HT-29 (cell line): ENCODE data around the gene ECT2. TPM values are rescaled to one million over a fixed set of nuclear protein-coding genes. Genes with fewer than 3 reads are reported as not detected.
A peak's percentile ranks its signal among the peaks of the same experiment; 100 is the strongest.
"Not testable (repeated sequence)": the region's sequence is repeated elsewhere in the genome, so short reads cannot be mapped to it uniquely, and the experiment has no call there.

Source experiments
- DNase-seq: peaks from one replicate; pipeline ENCODE4 v3.0.0-alpha.2; 2015; ENCODE audit warnings: low spot score
- total RNA-seq: library from RNA; depleted of rRNA; stranded (reverse); fragments of >200 nt; shearing (Covaris generic); gene quantifications from 2 replicates; pipeline ENCODE4 v1.2.3, GENCODE V29; 2014; rRNA removed

Gene ECT2, protein sequence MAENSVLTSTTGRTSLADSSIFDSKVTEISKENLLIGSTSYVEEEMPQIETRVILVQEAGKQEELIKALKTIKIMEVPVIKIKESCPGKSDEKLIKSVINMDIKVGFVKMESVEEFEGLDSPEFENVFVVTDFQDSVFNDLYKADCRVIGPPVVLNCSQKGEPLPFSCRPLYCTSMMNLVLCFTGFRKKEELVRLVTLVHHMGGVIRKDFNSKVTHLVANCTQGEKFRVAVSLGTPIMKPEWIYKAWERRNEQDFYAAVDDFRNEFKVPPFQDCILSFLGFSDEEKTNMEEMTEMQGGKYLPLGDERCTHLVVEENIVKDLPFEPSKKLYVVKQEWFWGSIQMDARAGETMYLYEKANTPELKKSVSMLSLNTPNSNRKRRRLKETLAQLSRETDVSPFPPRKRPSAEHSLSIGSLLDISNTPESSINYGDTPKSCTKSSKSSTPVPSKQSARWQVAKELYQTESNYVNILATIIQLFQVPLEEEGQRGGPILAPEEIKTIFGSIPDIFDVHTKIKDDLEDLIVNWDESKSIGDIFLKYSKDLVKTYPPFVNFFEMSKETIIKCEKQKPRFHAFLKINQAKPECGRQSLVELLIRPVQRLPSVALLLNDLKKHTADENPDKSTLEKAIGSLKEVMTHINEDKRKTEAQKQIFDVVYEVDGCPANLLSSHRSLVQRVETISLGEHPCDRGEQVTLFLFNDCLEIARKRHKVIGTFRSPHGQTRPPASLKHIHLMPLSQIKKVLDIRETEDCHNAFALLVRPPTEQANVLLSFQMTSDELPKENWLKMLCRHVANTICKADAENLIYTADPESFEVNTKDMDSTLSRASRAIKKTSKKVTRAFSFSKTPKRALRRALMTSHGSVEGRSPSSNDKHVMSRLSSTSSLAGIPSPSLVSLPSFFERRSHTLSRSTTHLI
- 56.7 and 74.5 TPM in 2 replicates for total RNA-seq

DNA sequence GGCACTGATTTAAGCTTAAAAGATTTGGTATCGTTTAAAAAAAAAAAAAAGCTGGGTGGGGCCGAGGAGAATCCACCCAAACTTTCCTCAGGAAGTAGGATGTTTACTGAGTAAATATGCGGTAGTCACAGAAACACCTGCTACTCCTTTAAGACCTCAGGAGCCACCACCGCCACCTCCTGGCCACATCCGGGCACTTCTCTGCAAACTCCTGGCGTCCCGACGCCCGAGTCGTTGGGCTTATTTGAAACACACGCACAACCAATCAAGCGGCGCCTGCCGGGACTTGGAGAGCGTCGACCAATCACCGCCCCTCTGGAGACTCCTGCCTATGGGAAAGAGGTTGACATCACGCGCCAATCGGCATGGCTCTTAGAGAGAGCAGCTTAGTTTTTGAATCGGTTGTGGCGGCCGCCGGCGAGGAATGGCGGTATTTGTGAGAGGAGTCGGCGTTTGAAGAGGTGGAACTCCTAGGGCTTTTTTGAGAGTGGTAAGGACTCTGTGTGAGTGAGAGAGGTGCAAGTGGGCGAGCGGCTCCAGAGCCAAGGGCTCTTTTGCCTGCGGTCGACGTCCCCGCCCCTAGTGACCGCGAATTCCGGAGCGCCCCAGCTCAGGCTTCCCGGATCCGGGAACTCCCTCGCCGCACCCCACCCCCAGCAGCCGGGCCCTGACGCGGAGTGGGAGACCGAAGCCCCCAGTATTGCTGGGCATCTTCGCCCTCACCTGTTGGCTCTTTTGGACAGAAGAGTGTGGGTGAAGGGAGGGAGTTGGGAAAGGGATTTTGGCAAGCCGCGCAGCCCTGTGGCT, at the start of gene ECT2:
Gene ECT2 (plus strand): TSS at position 359 of the 807 bp plus-strand sequence. CDS start 3,805 bp downstream, outside the sequence.
- DNase-seq, result peak; percentile 100

DNA sequence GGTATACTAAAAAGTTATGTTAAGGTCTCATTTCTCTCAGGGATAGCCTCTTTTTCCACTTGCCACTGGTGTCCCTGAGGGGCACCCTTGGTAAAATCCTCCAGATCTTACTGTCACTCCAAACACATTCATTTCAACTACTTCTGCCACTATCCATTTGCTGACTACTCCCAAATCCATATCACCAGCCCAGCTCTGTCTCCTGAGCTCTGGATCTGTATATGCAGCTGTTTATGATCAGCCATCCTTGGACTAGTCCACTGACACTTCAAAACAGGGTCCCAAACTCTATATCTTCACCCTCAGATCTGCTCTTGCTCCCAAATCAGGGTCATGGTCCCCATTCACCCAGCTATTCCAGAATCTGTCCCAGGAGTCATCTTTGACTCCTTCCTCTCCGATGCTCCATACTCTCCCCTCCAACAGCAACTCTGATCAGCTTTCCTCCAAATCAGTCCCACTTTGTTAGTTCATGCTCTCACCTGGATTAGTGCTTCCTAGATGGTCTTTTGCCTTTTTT, 49.5 kb upstream of the ECT2 start:
- DNase-seq, result no peak

DNA sequence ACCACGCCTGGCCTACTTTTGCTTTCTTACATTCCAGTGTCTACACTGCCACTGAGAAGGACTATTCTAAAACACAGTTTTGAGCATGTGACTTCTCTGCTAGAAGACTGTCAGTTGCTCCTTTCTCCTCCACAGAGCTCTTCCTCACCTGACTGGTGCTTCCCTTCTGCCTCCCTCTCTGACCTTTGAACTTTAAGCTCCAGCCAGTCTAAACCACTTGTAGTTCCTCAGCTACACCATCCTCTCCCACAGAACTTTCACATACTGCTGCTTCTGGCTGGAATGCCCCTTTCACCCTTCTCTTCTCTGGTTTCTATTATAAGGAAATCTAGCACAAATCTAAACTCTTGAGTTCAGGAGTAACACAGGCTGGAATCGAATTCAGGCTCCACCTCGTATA, 48.8 kb upstream of the ECT2 start:
- no peak for DNase-seq

DNA sequence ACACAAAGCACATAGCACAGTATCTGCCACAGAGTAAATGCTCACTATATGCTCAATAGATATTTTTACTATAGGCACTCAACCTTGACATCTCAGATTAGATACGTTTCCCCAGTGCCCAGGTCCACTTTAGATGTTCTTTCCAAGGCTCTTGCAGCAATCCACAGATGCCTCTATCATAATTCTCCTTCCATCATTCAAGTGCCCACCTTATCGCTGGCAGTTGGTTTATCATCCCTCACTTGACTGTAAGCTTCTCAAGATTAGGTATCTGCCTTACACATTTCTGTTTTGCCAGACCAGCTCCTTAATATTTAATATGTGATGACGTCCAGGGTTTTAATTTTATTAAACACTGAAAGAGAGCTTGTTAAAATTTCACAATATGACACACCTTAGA, 48.3 kb upstream of the ECT2 start:
- DNase-seq, result no peak

DNA sequence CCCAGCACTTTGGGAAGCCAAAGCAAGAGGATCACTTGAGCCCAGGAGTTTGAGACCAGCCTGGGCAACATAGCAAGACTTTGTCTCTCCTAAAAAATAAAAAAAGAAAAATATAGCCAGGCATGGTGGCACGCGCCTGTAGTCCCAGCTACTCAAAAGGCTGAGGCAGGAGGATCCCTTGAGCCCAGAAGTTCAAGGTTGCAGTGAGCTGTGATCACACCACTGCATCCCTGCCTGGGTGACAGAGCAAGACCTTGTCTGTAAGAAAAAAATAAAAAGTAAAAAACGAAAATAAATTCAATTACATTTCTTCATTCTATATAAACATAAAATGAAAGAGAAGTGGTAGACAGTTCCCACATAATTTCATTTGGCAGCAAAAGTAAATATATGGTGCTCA, 47.8 kb upstream of the ECT2 start:
- not testable (repeated sequence) for DNase-seq

DNA sequence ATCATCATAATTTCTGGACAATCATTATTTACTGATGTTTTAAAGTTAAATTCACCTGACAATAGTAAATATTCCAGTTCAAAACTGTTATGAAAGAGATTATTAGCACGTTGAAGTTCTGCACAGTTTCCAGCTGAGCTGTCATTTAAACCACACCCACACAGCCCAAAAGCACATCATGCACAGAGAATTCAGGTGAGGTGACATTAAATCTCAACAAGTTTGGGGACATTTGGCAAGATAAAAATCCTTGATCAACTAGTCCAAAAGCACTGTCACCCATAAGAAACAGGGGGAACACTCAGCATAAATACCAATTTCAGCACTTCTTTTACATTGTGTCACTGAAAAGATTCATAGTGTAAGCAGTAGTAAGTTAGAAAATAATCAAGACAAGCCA, 46.5 kb upstream of the ECT2 start:
- no peak for DNase-seq

DNA sequence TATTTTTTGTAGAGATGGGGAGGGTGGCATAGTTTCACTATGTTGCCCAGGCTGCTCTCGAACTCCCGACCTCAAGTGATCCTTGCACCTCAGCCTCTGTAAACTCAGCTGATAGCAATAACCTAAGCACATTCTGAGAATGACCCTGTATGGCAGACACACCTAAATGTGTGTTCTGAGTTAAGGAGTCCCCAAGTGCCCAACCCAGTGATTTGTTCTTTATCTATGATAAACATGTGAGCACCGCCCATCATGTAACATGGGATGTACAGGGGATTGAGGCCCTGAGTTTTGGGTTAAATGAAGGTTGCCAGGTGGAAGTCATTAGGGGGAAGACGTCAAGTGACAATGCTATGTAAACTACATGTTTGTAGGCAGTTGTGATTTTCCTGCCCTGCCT, 45.4 kb upstream of the ECT2 start:
- DNase-seq, result no peak

DNA sequence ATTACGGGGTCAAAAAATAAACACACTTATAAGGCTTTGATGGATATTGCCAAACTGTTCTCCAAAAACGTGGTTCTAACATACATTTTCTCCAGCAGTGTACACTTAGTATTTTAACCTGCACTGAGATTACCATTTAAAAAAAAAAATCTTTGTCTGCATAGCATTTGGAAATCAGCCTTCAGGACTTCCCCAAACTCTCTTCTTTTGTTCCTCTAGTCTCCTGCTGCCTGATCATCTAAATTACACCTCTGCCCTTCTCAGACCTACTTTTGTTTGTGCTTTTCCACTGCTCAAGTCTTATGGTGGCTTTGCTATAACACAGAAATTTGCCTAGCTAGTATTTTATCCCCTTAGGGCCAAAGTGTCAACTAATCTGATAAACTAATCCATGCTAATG, 43.5 kb upstream of the ECT2 start:
- no peak for DNase-seq

DNA sequence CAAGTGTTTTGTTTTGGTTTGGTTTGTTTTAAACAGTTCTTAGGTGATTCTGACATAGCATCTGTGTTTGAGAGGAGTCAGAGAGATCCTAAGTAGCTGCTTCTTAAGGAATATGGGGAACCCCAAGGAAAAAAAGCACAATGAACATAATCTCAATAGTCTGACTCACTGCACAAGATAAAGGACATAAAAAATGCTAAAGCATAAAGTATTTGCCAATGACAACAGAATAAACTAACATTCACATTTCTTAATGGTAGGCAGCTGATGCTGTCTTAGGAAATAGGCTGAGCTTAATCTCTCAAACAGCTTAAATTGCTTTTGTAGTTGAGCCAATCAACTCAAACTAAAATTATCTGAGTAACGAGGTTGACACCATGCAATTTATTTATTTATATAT, 42.6 kb upstream of the ECT2 start:
- DNase-seq, result no peak

DNA sequence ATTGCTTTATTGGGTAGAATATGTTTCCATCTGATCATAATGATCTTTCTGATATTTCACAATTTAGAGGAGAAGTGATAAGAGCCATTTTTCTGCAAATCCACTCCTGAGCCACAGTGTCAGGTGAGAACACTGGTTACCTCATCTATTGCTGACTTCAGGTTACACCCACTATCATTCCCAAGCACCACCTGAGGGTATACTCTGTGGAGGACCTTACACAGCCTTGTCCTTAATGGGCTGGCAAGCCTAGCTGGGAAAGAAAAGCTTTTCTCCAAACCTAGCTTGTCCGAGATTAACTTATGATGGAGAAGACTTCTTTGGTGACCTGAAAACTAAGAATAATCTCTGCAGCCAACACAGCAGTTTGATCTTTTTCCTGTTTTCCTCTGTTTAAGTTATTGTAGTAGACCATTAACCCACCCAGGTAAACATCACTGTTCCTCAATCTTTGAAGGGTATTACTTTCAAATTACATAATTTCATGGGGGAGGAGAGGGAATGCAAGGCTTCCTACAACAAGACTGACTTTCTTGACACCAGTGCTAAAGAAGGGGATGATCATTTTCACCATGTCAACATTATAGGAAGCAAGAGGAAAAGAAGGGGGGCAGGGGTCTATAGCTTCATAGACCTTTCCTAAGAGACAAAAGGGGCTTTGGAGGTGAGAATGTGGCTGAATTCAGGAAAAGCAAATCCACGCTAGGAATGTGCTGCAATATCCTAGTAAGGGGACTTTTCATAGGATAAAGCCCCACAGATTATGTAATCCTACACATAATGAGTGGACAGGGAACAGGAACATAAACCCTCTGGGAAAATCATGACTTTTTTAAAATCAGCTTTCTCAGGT, 41.4 kb upstream of the ECT2 start:
- no peak for DNase-seq

DNA sequence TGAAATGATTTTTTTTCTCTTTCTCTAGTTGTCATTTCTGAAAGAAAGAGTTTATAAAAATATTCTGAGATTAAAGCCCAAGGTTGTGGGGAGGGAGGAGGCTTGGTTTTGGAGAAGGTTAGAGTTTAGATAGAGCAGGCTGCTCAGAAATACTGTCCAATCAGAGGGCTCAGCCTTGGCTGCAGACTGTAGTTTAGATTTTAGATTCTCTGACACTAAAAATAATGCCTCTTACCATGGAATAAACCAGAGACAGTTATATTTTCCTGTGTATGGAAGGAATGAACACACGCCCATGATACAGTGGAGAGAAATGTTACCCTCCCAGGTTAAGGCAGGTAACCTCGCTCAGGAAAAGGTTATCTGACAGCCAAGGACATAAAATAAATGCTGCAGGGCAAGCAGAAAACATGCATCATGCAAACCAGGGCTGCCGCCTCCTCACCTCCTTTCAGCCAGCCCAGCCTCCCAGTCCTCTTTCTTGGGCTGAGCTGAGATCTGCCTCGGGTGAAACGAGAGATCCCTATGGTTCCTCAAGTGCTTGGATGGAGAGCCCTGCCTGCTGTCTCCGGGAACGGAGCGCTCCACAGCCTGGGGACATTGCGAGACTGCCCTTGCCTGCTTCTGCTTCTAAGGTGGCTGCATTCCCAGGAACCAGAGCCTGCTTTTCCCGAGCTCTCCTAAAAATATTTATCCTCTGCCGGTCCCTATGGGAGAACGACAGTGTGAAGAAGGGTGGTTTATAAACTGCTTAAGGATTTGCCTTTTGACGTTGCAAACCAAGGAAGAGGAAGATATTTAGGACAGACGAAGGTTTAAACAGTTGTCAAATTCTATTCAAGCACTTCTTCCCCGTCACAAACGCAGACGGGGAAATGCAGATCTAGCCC, 40.5 kb upstream of the ECT2 start:
- peak; percentile 58 for DNase-seq

DNA sequence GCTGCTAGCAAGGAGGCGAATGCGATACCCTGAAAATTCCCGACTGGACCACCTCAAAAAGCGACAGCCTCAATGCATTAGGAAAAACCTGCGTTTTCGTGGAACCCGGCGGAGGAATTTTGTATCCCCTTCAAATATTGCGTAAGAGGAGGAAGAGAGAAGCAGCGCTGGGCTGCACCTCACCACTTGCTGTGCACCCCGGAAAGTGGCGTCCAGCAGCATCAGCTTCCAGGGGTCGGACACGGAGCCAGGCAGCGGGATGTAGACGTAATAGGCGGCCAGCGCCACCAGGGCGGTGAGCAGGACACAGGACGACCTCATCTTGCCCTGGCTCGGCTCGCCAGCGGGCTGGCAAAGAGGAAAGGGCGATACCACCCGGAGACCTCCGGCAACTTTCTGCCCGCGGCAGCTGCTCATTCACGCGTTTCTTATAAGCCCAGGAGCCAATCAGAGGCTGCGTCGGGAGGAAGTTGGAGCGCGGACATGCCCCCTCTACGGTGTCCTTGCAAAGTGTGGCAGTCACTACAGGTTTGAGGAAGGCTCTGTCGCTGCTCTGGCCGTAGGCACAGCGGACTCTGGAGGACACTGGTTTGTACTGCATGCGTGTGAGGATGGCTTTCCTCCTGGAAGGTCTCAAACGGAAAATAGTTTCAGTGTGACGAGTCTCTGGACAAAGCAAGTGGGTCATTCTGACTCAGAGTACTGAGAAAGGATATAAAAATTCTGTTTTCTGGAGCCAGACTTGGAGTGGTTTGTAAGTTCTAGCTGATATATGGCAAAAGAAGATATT, 39.7 kb upstream of the ECT2 start, which contains the start of gene NCEH1:
Gene NCEH1 (minus strand): TSS at position 404 of the 790 bp plus-strand sequence. CDS start 83 bp downstream, at position 321.
- DNase-seq, result peak; percentile 99

DNA sequence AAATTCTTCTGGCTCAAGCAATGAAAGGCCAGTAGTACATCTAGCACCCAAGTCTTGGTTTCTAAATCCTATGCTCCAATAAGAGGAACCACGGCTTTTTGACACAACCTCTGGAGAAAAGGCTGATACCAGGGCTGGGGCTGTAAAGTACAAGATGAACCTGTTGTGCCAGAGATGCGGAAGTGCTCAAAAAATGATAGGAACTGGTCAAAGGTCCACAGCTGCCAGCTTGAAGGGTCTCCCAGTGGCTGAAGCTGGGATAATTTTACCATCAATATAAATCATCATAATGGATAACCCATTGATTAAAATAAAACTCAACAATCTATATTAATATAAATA, 39.1 kb upstream of the ECT2 start:
- peak; percentile 88 for DNase-seq

DNA sequence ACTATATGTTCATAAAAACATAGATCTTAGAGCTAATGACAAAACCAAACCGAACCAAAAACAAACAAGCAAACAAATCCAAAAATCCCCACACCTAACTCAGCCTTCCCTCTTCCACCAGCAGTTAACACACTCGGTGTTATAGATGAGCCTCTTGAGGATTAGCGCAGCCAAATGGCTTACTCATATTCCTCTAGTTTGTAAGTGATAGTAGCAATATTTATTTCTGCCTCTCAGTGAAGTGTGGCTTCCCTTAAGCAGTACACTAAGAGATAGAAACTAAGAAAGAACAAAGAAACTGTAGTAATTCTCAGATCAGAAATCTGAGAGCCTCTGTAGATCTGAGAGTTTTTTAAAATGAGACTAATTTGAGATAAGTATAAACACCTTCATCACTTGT, 37.2 kb upstream of the ECT2 start:
- no peak for DNase-seq

DNA sequence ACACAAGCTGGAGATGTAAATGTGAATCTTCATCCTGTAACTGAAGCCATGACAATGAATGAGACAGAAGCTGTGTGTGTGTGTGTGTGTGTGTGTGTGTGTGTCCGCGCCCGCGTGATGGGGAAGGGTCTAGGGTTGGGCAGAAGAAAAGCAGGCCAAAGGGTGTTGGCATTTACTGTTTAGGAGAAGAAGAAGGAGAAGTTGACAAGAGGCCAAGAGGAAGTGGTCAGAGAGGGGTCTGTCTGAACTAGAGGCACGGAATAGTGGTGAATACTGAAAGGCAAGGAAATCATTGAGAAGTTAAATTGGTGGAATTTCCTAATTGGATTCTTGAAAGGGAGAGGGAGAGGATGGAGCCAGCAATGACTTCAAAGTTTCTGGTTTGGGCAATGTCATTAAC, 34.0 kb upstream of the ECT2 start:
- no peak for DNase-seq

DNA sequence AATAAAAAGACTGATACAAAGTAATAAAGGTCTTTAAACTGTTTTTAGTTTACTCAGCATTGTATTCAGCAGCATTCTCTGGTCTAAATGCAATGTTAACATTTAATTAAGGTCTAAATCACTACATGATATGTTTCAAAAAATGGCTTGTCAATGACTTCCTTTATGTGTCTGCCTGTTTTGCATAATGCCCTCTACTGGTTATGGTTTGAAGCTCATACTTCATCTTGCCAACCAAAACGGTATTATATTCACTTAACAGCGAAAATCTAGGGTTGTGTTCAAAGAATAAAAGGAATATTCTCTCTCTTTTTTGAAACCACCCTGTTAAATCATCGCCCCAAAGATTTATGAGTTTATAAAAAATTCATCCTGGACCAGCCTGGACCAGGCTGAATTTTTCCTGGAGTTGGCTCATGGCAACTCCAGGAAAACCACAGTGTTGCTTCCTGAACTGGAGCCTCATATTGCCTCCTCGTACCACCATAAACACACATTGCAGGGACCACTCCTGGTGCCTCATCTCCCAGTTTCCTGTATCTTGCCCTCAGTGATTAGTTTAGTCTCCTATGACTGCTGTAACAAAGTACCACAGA, 32.9 kb upstream of the ECT2 start:
- DNase-seq, result peak; percentile 46

DNA sequence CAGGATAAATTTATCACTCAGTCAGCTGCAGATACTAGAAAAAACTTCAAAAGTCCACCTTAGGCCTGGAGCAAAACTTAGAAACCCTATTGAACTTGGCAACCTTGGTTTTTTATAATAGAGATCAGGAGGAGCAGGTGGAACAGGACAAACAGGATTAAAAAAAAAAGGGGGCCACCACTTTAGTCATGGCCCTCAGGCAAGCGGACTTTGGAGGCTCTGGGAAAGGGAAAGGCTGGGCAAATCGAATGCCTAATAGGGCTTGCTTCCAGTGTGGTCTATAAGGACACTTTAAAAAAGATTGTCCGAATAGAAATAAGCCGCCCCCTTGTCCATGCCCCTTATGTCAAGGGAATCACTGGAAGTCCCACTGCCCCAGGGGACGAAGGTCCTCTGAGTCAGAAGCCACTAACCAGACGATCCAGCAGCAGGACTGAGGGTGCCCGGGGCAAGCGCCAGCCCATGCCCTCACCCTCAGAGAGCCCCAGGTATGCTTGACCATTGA, 27.9 kb upstream of the ECT2 start:
- DNase-seq, result not testable (repeated sequence)

DNA sequence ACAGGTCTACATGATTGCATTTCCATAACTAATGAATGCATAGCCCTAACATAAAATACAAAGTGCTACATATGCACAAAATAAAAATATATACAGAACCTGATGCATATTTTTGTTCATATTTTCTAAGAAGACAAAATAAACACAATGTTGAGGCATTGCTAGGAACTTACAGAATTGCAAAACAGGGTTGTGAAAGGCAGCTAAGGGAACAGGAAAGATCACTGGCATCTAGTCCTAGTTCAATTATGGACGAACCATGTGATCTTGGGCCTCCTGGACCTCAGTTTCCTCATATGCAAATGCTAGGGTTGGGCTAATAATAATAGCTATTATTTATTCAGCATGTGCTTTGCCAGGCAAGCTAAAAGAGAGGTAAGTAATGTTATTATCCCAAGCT, 24.1 kb upstream of the ECT2 start:
- no peak for DNase-seq
